Measurements from ENCODE around the gene OLA1. TPM values are rescaled to one million over a fixed set of nuclear protein-coding genes. Genes with fewer than 3 reads are reported as not detected.

Gene OLA1
- total and polyA plus RNA-seq, 2 of the 13 experiments (the other 11 are each of a cell fraction or from before 2014, with no cell fraction given) = 153 to 241 TPM

GRCh38 chr2:174286172-174286571 is 37.8 kb upstream of the OLA1 start:
- H3K4me3 ChIP-seq (replicated peaks in 1 of 3; ENCODE audit: insufficient read depth in 1 of 3, low read depth in 2 of 3, low read length in 3 of 3) = no peak overlapping the region
- CTCF ChIA-PET (ENCODE audit: low intra/inter-chr PET ratio, low total read pairs) = no interaction called here
- FAIRE-seq = no peak

GRCh38 chr2:174282441-174282840 is 34.1 kb upstream of the OLA1 start:
- 0% methylated on average over 2 of the region's 2 CpGs for WGBS (ENCODE audit: low lambda C conversion rate)
- no peak overlapping the region for H3K27ac ChIP-seq (ENCODE audit: extremely low read length, insufficient read depth, low read length)
- BruUV-seq (replicated peaks) = no TSS peak
- DNase-seq (ENCODE audit: low spot score) (no peak), FAIRE-seq (no peak), ATAC-seq (no peak)
- H3K9ac ChIP-seq (ENCODE audit: insufficient read depth, low read depth, low read length) = no peak overlapping the region
- intact Hi-C loops (cut with micrococcal nuclease; ENCODE audit: unreplicated experiment) = no loop called here
- no peak overlapping the region for H3K4me3 ChIP-seq (replicated peaks in 1 of 3; ENCODE audit: insufficient read depth in 1 of 3, low read depth in 2 of 3, low read length in 3 of 3)
- H3K4me1 ChIP-seq (ENCODE audit: insufficient read depth, low read length) = no peaks in the 10 kb centered on the region
- peaks cover 0 to 37% of the 10 kb centered on the region in 2 experiments; a peak in 3 of 5 replicates for H3K27me3 ChIP-seq (ENCODE audit: control insufficient read depth in 1 of 2, insufficient read depth in 2 of 2, low read length in 2 of 2)
- H3K36me3 ChIP-seq (replicated peaks in 1 of 2; ENCODE audit: control insufficient read depth in 1 of 2, insufficient read depth in 2 of 2, low read length in 2 of 2) = no peaks in the 10 kb centered on the region
- in situ Hi-C loops (cut with HindIII; ENCODE audit: extremely low pct_ligation_motif_present, low pct_unique_long_range_greater_than_20kb) = no loop called here
- H2AFZ ChIP-seq (ENCODE audit: low read length) = no peak overlapping the region
- H3K79me2 ChIP-seq (ENCODE audit: insufficient read depth, low read length) = no peaks in the 10 kb centered on the region
- H3K4me2 ChIP-seq (ENCODE audit: low read depth, low read length) = no peak overlapping the region
- no peaks in the 10 kb centered on the region for H3K9me3 ChIP-seq (ENCODE audit: low read length)
- ChIA-PET POLR2A (no interaction called here), CTCF (ENCODE audit: low intra/inter-chr PET ratio, low total read pairs) (no interaction called here)
- TF ChIP-seq RXRB (CRISPR knock-in tag; IDR thresholded peaks at IDR 0.05; ENCODE audit: borderline replicate concordance) = no peak
- H4K20me1 ChIP-seq (ENCODE audit: insufficient read depth, low read length) = no peaks in the 10 kb centered on the region

More at GRCh38 chr2:174286172-174286571, 37.8 kb upstream of the OLA1 start:
- no peaks in the 10 kb centered on the region for H3K4me1 ChIP-seq (ENCODE audit: insufficient read depth, low read length)
- intact Hi-C loops (cut with micrococcal nuclease; ENCODE audit: unreplicated experiment) = no loop called here
- H4K20me1 ChIP-seq (ENCODE audit: insufficient read depth, low read length) = no peaks in the 10 kb centered on the region
- in situ Hi-C loops (cut with HindIII; ENCODE audit: extremely low pct_ligation_motif_present, low pct_unique_long_range_greater_than_20kb) = no loop called here
- WGBS (ENCODE audit: low lambda C conversion rate) = 97% methylated on average over 2 of the region's 2 CpGs
- no peak overlapping the region for H3K4me2 ChIP-seq (ENCODE audit: low read depth, low read length)
- DNase-seq (ENCODE audit: low spot score) = no peak
- H3K9me3 ChIP-seq (ENCODE audit: low read length) = no peaks in the 10 kb centered on the region
- no peak overlapping the region for H3K27ac ChIP-seq (ENCODE audit: extremely low read length, insufficient read depth, low read length)
- no peak overlapping the region for H3K9ac ChIP-seq (ENCODE audit: insufficient read depth, low read depth, low read length)
- no TSS peak for BruUV-seq (replicated peaks)
- no peak for ATAC-seq
- H3K36me3 ChIP-seq (replicated peaks in 1 of 2; ENCODE audit: control insufficient read depth in 1 of 2, insufficient read depth in 2 of 2, low read length in 2 of 2) = no peaks in the 10 kb centered on the region
- H3K79me2 ChIP-seq (ENCODE audit: insufficient read depth, low read length) = no peaks in the 10 kb centered on the region
- POLR2A ChIA-PET = no interaction called here
- H2AFZ ChIP-seq (ENCODE audit: low read length) = no peak overlapping the region
- peaks cover 0 to 36% of the 10 kb centered on the region in 2 experiments; a peak in 3 of 5 replicates for H3K27me3 ChIP-seq (ENCODE audit: control insufficient read depth in 1 of 2, insufficient read depth in 2 of 2, low read length in 2 of 2)
- TF ChIP-seq MEIS1 (CRISPR knock-in tag; IDR thresholded peaks at IDR 0.05; ENCODE audit: borderline replicate concordance) = no peak
- no peak for TF ChIP-seq MIXL1 (CRISPR knock-in tag; IDR thresholded peaks at IDR 0.05)
- no peak for TF ChIP-seq BHLHE40 (IDR thresholded peaks at IDR 0.05; ENCODE audit: low read length)
- no peak for TF ChIP-seq NONO (IDR thresholded peaks at IDR 0.05)
- no peak for TF ChIP-seq NONO (CRISPR knock-in tag; conservative IDR thresholded peaks at IDR 0.05)
- no peak for TF ChIP-seq ZNF558 (CRISPR knock-in tag; IDR thresholded peaks at IDR 0.05; ENCODE audit: borderline replicate concordance)
- no peak for TF ChIP-seq ERF (CRISPR knock-in tag; IDR thresholded peaks at IDR 0.05)
- no peak for TF ChIP-seq ZMYM2 (CRISPR knock-in tag; IDR thresholded peaks at IDR 0.05)

Data from HepG2 (cell line).